Measurements from ENCODE around the gene ANKS1B.

DNA sequence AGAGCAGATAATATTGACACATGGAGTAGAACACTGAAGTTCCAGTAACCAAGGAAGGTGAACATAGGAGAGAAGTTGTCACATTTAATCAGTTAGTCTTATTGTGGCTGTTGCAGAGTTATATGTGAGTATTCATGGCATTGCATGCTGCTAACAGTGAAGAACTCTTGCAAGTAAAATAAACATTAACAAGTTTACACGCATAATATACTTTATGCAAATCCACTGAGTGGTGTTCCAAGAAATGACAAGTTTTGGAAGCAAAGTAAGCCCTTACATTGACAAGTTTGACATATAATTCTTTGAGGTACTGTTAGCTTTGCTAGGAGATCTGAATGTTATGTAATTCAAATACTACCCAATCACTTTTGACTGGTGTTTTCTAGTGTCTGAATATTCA, 125.6 kb downstream of the ANKS1B start:
- no peak for TF ChIP-seq POLR2A (IDR thresholded peaks at IDR 0.05)
- TF ChIP-seq, protein P1, sequence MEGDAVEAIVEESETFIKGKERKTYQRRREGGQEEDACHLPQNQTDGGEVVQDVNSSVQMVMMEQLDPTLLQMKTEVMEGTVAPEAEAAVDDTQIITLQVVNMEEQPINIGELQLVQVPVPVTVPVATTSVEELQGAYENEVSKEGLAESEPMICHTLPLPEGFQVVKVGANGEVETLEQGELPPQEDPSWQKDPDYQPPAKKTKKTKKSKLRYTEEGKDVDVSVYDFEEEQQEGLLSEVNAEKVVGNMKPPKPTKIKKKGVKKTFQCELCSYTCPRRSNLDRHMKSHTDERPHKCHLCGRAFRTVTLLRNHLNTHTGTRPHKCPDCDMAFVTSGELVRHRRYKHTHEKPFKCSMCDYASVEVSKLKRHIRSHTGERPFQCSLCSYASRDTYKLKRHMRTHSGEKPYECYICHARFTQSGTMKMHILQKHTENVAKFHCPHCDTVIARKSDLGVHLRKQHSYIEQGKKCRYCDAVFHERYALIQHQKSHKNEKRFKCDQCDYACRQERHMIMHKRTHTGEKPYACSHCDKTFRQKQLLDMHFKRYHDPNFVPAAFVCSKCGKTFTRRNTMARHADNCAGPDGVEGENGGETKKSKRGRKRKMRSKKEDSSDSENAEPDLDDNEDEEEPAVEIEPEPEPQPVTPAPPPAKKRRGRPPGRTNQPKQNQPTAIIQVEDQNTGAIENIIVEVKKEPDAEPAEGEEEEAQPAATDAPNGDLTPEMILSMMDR (IDR thresholded peaks at IDR 0.05), result no peak
